ENCODE results near the gene NKTR. TPM values are rescaled to one million over a fixed set of nuclear protein-coding genes. Genes with fewer than 3 reads are reported as not detected.
"Not testable (repeated sequence)": the region's sequence is repeated elsewhere in the genome, so short reads cannot be mapped to it uniquely, and the experiment has no call there.

The NKTR gene
- polyA plus RNA-seq, 3 donors: 2.6 to 78.5 (median 5.8) TPM

DNA sequence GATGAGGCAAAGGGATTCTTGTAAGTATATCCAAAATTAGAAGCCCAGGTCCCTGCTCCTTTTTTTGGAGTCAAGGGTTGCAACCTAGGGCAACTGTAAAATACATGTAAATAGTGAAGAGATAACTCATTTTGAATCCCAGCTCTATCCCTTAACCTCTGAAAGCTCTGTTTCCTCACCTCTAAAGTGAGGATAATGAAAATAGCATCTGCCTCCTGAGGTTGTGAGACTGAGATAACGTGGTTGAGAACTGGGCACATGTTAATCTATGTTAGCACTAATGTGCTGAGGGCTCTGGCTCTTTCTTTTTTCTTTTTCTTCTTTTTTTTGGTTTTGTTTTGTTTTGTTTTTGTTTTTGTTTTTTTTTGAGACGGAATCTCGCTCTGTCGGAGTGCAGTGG is 4.8 kb upstream of the NKTR start:
- 100% methylated on average over 1 of the region's 4 CpGs for WGBS (ENCODE audit: insufficient coverage)
- Histone ChIP-seq H3K9me3 (replicated peaks in 1 of 2; ENCODE audit: control insufficient read depth in 1 of 2, insufficient read depth in 1 of 2, low read length in 2 of 2) (no peaks in the 10 kb centered on the region), H4K20me1 (ENCODE audit: insufficient read depth, low read length) (no peaks in the 10 kb centered on the region), H3K4me3 (replicated peaks in 1 of 3; ENCODE audit: low read depth in 2 of 3, low read length in 3 of 3) (no peak overlapping the region), H3K27me3 (ENCODE audit: control insufficient read depth in 2 of 2, insufficient read depth in 2 of 2, low read length in 2 of 2) (no peaks in the 10 kb centered on the region), H3K4me1 (ENCODE audit: control insufficient read depth in 1 of 2, insufficient read depth in 2 of 2, low read length in 2 of 2) (peaks cover 14 to 19% of the 10 kb centered on the region in 2 donors), H2AFZ (ENCODE audit: insufficient read depth, low read depth, low read length, poor library complexity, severe bottlenecking) (no peak overlapping the region), H3K4me2 (replicated peaks; ENCODE audit: extremely low read depth, low read length, poor library complexity, severe bottlenecking) (no peak overlapping the region), H3K9ac (ENCODE audit: insufficient read depth, low read length, poor library complexity, severe bottlenecking) (no peak overlapping the region), H3K27ac (ENCODE audit: low read depth in 1 of 2, low read length in 2 of 2) (no peak overlapping the region), H3K36me3 (replicated peaks in 1 of 2; ENCODE audit: control insufficient read depth in 1 of 2, insufficient read depth in 2 of 2, low read length in 2 of 2) (peaks cover 15 to 33% of the 10 kb centered on the region in 2 donors), H3K79me2 (ENCODE audit: insufficient read depth, low read length) (peaks cover 35% of the 10 kb centered on the region)
- intact Hi-C loops (cut with micrococcal nuclease): no loop called here
- no peak for TF ChIP-seq CTCF (IDR thresholded peaks at IDR 0.05)
- Mint-ChIP-seq H3K4me3 (no peak overlapping the region), H3K36me3 (peaks cover 21 to 23% of the 10 kb centered on the region in 2 donors), H3K4me1 (peaks cover 24% of the 10 kb centered on the region), H3K27ac (no peak overlapping the region), H3K9me3 (peaks cover 0 to 1% (median 0%) of the 10 kb centered on the region in 7 donors), H3K27me3 (ENCODE audit: low read depth in 3 of 3) (peaks cover 0 to 4% (median 0%) of the 10 kb centered on the region in 3 donors)
- no peak for DNase-seq

GRCh38 chr3:42597098-42597497 is 3.4 kb upstream of the NKTR start:
- H3K9ac ChIP-seq (ENCODE audit: insufficient read depth, low read length, poor library complexity, severe bottlenecking); DNase-seq; H3K27me3 Mint-ChIP-seq (ENCODE audit: low read depth in 3 of 3); H2AFZ ChIP-seq (ENCODE audit: insufficient read depth, low read depth, low read length, poor library complexity, severe bottlenecking); H4K20me1 ChIP-seq (ENCODE audit: insufficient read depth, low read length); H3K9me3 Mint-ChIP-seq; H3K4me2 ChIP-seq (replicated peaks; ENCODE audit: extremely low read depth, low read length, poor library complexity, severe bottlenecking); intact Hi-C loops (cut with micrococcal nuclease); H3K9me3 ChIP-seq (replicated peaks in 1 of 2; ENCODE audit: control insufficient read depth in 1 of 2, insufficient read depth in 1 of 2, low read length in 2 of 2); H3K27me3 ChIP-seq (ENCODE audit: control insufficient read depth in 2 of 2, insufficient read depth in 2 of 2, low read length in 2 of 2); H3K27ac ChIP-seq (ENCODE audit: low read depth in 1 of 2, low read length in 2 of 2); H3K4me3 ChIP-seq (replicated peaks in 1 of 3; ENCODE audit: low read depth in 2 of 3, low read length in 3 of 3); H3K27ac Mint-ChIP-seq; H3K4me3 Mint-ChIP-seq: not testable (repeated sequence)
- Mint-ChIP-seq H3K4me1 (peaks cover 24% of the 10 kb centered on the region), H3K36me3 (peaks cover 17 to 23% of the 10 kb centered on the region in 2 donors)
- peaks cover 16 to 24% of the 10 kb centered on the region in 2 donors for H3K4me1 ChIP-seq (ENCODE audit: control insufficient read depth in 1 of 2, insufficient read depth in 2 of 2, low read length in 2 of 2)
- peaks cover 15 to 33% of the 10 kb centered on the region in 2 donors for H3K36me3 ChIP-seq (replicated peaks in 1 of 2; ENCODE audit: control insufficient read depth in 1 of 2, insufficient read depth in 2 of 2, low read length in 2 of 2)
- H3K79me2 ChIP-seq (ENCODE audit: insufficient read depth, low read length): peaks cover 37% of the 10 kb centered on the region
- 96% methylated on average over 3 of the region's 7 CpGs for WGBS (ENCODE audit: insufficient coverage)
